ENCODE results near the gene SH3RF3. TPM values are rescaled to one million over a fixed set of nuclear protein-coding genes. Genes with fewer than 3 reads are reported as not detected.

The SH3RF3 gene
- total RNA-seq, 1 experiment from 2014 or later: 21.7 TPM

GRCh38 chr2:109295070-109295780 lies 166.2 kb downstream of the SH3RF3 start:
- CTCF ChIA-PET: interaction anchor here (0.5 kb wide), 1 partner anchor 293 kb away, joined by 3 read pairs; no protein-coding TSS in a partner anchor
- intact Hi-C loops (cut with micrococcal nuclease): no loop called here
- no peaks in the 10 kb centered on the region for H3K27me3 Mint-ChIP-seq (ENCODE audit: insufficient read depth, unreplicated experiment)

GRCh38 chr2:109295781-109296117 lies 166.7 kb downstream of the SH3RF3 start:
- DNase-seq (ENCODE audit: unreplicated experiment): no peak
- H3K36me3 Mint-ChIP-seq (ENCODE audit: insufficient read depth, unreplicated experiment): peaks cover 5% of the 10 kb centered on the region
- H3K4me3 Mint-ChIP-seq (ENCODE audit: unreplicated experiment): no peak overlapping the region
- POLR2A ChIA-PET: interaction anchor here (1.0 kb wide), 1 partner anchor 188 kb away, joined by 3 read pairs; no protein-coding TSS in a partner anchor
- CTCF ChIA-PET: no interaction called here
- no peak for TF ChIP-seq CTCF (IDR thresholded peaks at IDR 0.05; ENCODE audit: unreplicated experiment)
- intact Hi-C loops (cut with micrococcal nuclease): no loop called here
- no peak overlapping the region for H3K27ac Mint-ChIP-seq (ENCODE audit: low read depth, unreplicated experiment)
- H3K4me1 Mint-ChIP-seq (ENCODE audit: insufficient read depth, unreplicated experiment): no peaks in the 10 kb centered on the region
- H3K27me3 Mint-ChIP-seq (ENCODE audit: insufficient read depth, unreplicated experiment): no peaks in the 10 kb centered on the region
- no peaks in the 10 kb centered on the region for H3K9me3 Mint-ChIP-seq (ENCODE audit: unreplicated experiment)
- no TSS peak for BruUV-seq (replicated peaks)

More at GRCh38 chr2:109295070-109295780, 166.2 kb downstream of the SH3RF3 start:
- no peaks in the 10 kb centered on the region for H3K4me1 Mint-ChIP-seq (ENCODE audit: insufficient read depth, unreplicated experiment)
- DNase-seq (ENCODE audit: unreplicated experiment): no peak
- H3K9me3 Mint-ChIP-seq (ENCODE audit: unreplicated experiment): no peaks in the 10 kb centered on the region
- no TSS peak for BruUV-seq (replicated peaks)
- peaks cover 5% of the 10 kb centered on the region for H3K36me3 Mint-ChIP-seq (ENCODE audit: insufficient read depth, unreplicated experiment)
- no peak for TF ChIP-seq CTCF (IDR thresholded peaks at IDR 0.05; ENCODE audit: unreplicated experiment)
- H3K4me3 Mint-ChIP-seq (ENCODE audit: unreplicated experiment): no peak overlapping the region
- POLR2A ChIA-PET: interaction anchor here (1.0 kb wide), 1 partner anchor 188 kb away, joined by 3 read pairs; no protein-coding TSS in a partner anchor
- H3K27ac Mint-ChIP-seq (ENCODE audit: low read depth, unreplicated experiment): no peak overlapping the region

- BruUV-seq (replicated peaks): no TSS peak
- POLR2A ChIA-PET: no interaction called here
- Mint-ChIP-seq H3K27ac (ENCODE audit: low read depth, unreplicated experiment) (no peak overlapping the region), H3K4me1 (ENCODE audit: insufficient read depth, unreplicated experiment) (no peaks in the 10 kb centered on the region), H3K36me3 (ENCODE audit: insufficient read depth, unreplicated experiment) (peaks cover 5% of the 10 kb centered on the region), H3K27me3 (ENCODE audit: insufficient read depth, unreplicated experiment) (no peaks in the 10 kb centered on the region), H3K4me3 (ENCODE audit: unreplicated experiment) (no peak overlapping the region), H3K9me3 (ENCODE audit: unreplicated experiment) (no peaks in the 10 kb centered on the region)
- intact Hi-C loops (cut with micrococcal nuclease): no loop called here
- CTCF ChIA-PET: no interaction called here
- no peak for DNase-seq (ENCODE audit: unreplicated experiment)
- TF ChIP-seq CTCF (IDR thresholded peaks at IDR 0.05; ENCODE audit: unreplicated experiment): no peak
Observed at GRCh38 chr2:109297566-109298490, 168.8 kb downstream of the SH3RF3 start.

GRCh38 chr2:109298851-109299250 lies 169.8 kb downstream of the SH3RF3 start:
- no peak for DNase-seq (ENCODE audit: unreplicated experiment)
- POLR2A ChIA-PET: interaction anchor here (0.6 to 1.4 kb wide), 2 partner anchors 33 to 315 kb away, joined by 3 to 5 read pairs; partner anchors contain the start of genes SEPTIN10 and SOWAHC
- TF ChIP-seq CTCF (IDR thresholded peaks at IDR 0.05; ENCODE audit: unreplicated experiment): no peak
- intact Hi-C loops (cut with micrococcal nuclease): no loop called here
- CTCF ChIA-PET: interaction anchor here (0.5 to 0.9 kb wide), 2 partner anchors 64 to 259 kb away, joined by 3 to 4 read pairs; no protein-coding TSS in a partner anchor
- no TSS peak for BruUV-seq (replicated peaks)
- H3K9me3 Mint-ChIP-seq (ENCODE audit: unreplicated experiment): no peaks in the 10 kb centered on the region
- no peaks in the 10 kb centered on the region for H3K4me1 Mint-ChIP-seq (ENCODE audit: insufficient read depth, unreplicated experiment)
- H3K27me3 Mint-ChIP-seq (ENCODE audit: insufficient read depth, unreplicated experiment): no peaks in the 10 kb centered on the region
- H3K27ac Mint-ChIP-seq (ENCODE audit: low read depth, unreplicated experiment): no peak overlapping the region
- H3K4me3 Mint-ChIP-seq (ENCODE audit: unreplicated experiment): no peak overlapping the region
- peaks cover 5% of the 10 kb centered on the region for H3K36me3 Mint-ChIP-seq (ENCODE audit: insufficient read depth, unreplicated experiment)
